ENCODE results near the gene DMWD. TPM values are rescaled to one million over a fixed set of nuclear protein-coding genes. Genes with fewer than 3 reads are reported as not detected.
"Not testable (repeated sequence)": the region's sequence is repeated elsewhere in the genome, so short reads cannot be mapped to it uniquely, and the experiment has no call there.

The DMWD gene
- total RNA-seq, 1 donor from 2014 or later = 110 TPM

GRCh38 chr19:45758921-45759320 is 33.7 kb downstream of the DMWD start:
- DNase-seq (ENCODE audit: low spot score in 2 of 2) = no peak
- intact Hi-C loops (cut with DNase I) = no loop called here

GRCh38 chr19:45757695-45758094 is 35.0 kb downstream of the DMWD start:
- TF ChIP-seq CTCF (IDR thresholded peaks at IDR 0.05) = no peak
- H3K9me3 ChIP-seq = no peaks in the 10 kb centered on the region
- no peaks in the 10 kb centered on the region for H3K36me3 ChIP-seq
- DNase-seq (ENCODE audit: low spot score in 2 of 2) = no peak
- H3K27ac ChIP-seq = no peak overlapping the region
- H3K4me3 ChIP-seq = no peak overlapping the region
- intact Hi-C loops (cut with DNase I) = no loop called here
- H3K27me3 ChIP-seq = no peaks in the 10 kb centered on the region
- no peaks in the 10 kb centered on the region for H3K4me1 ChIP-seq

More at GRCh38 chr19:45758921-45759320, 33.7 kb downstream of the DMWD start:
- Histone ChIP-seq H3K4me1 (peaks cover 2 to 5% of the 10 kb centered on the region in 2 donors), H3K9me3 (no peaks in the 10 kb centered on the region), H3K27me3 (no peaks in the 10 kb centered on the region), H3K4me3 (no peak overlapping the region), H3K36me3 (no peaks in the 10 kb centered on the region), H3K27ac (no peak overlapping the region)
- no peak for TF ChIP-seq CTCF (IDR thresholded peaks at IDR 0.05)

- DNase-seq (ENCODE audit: low spot score in 2 of 2) = no peak
- intact Hi-C loops (cut with DNase I) = no loop called here
- Histone ChIP-seq H3K27ac (no peak overlapping the region), H3K27me3 (no peaks in the 10 kb centered on the region), H3K4me3 (no peak overlapping the region), H3K36me3 (no peaks in the 10 kb centered on the region), H3K4me1 (no peaks in the 10 kb centered on the region), H3K9me3 (no peaks in the 10 kb centered on the region)
- no peak for TF ChIP-seq CTCF (IDR thresholded peaks at IDR 0.05)
Measured at GRCh38 chr19:45754323-45754722, 38.3 kb downstream of the DMWD start.

GRCh38 chr19:45753548-45753947 is 39.1 kb downstream of the DMWD start:
- no peak for TF ChIP-seq CTCF (IDR thresholded peaks at IDR 0.05)
- intact Hi-C loops (cut with DNase I) = no loop called here
- Histone ChIP-seq H3K9me3 (no peaks in the 10 kb centered on the region), H3K27me3 (no peaks in the 10 kb centered on the region), H3K36me3 (no peaks in the 10 kb centered on the region), H3K4me1 (no peaks in the 10 kb centered on the region), H3K4me3 (no peak overlapping the region), H3K27ac (no peak overlapping the region)
- DNase-seq (ENCODE audit: low spot score in 2 of 2) = no peak

GRCh38 chr19:45752639-45753038 is 40.0 kb downstream of the DMWD start:
- no peaks in the 10 kb centered on the region for H3K9me3 ChIP-seq
- H3K27me3 ChIP-seq = no peaks in the 10 kb centered on the region
- intact Hi-C loops (cut with DNase I) = no loop called here
- H3K36me3 ChIP-seq = no peaks in the 10 kb centered on the region
- no peak overlapping the region for H3K4me3 ChIP-seq
- no peaks in the 10 kb centered on the region for H3K4me1 ChIP-seq
- no peak for DNase-seq (ENCODE audit: low spot score in 2 of 2)
- no peak overlapping the region for H3K27ac ChIP-seq
- no peak for TF ChIP-seq CTCF (IDR thresholded peaks at IDR 0.05)

- DNase-seq (ENCODE audit: low spot score in 2 of 2); H3K27ac ChIP-seq; intact Hi-C loops (cut with DNase I); H3K4me1 ChIP-seq; H3K27me3 ChIP-seq; H3K36me3 ChIP-seq; H3K4me3 ChIP-seq; H3K9me3 ChIP-seq: not testable (repeated sequence)
Measured at GRCh38 chr19:45751483-45751882, 41.2 kb downstream of the DMWD start.

Data from ascending aorta (tissue), 2 donors.